ENCODE results near the gene RAD9A. TPM values are rescaled to one million over a fixed set of nuclear protein-coding genes. Genes with fewer than 3 reads are reported as not detected.
A peak's percentile ranks its signal among the peaks of the same experiment; 100 is the strongest.

The RAD9A gene
- total and polyA plus RNA-seq, 9 of the 15 experiments (the other 6 are each of a cell fraction or from before 2014, with no cell fraction given) = 1.4 to 41.2 (median 16.1) TPM

DNA sequence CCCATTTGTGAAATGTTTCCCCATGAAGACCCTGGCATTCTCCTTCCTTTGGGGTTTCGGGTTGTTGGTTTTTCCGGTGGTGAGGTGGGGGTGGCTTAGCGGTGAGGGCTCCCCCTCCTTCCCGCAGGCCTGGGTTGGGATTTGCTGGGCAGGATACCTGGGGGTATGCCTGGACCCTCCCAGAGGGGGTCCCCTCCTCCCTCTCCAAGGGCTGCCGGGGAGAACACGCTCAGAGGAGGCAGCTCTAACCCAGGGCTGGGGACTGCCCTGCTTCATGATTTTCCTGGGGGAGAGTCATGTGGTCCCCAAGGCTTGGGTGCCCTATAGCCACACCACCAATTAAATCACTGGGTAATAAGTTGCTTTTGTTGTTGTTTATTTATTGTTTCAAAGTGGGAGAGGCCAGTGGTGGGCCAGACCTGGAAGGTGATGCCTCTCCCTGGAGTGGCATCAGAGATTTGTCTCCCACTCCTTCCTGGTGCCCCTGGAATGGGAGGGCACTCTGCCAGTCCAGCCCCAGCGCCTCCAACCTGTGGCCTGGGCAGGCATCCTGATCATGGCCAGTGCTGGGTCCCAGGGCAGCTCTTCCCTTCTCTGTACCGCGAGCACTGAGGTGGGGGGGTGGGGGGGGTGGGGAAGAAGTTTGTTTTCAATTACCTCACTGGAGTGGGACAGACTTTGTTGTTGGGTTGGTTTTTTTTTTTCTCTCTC lies 17.1 kb upstream of the RAD9A start (continued):
- TF ChIP-seq, protein P1, sequence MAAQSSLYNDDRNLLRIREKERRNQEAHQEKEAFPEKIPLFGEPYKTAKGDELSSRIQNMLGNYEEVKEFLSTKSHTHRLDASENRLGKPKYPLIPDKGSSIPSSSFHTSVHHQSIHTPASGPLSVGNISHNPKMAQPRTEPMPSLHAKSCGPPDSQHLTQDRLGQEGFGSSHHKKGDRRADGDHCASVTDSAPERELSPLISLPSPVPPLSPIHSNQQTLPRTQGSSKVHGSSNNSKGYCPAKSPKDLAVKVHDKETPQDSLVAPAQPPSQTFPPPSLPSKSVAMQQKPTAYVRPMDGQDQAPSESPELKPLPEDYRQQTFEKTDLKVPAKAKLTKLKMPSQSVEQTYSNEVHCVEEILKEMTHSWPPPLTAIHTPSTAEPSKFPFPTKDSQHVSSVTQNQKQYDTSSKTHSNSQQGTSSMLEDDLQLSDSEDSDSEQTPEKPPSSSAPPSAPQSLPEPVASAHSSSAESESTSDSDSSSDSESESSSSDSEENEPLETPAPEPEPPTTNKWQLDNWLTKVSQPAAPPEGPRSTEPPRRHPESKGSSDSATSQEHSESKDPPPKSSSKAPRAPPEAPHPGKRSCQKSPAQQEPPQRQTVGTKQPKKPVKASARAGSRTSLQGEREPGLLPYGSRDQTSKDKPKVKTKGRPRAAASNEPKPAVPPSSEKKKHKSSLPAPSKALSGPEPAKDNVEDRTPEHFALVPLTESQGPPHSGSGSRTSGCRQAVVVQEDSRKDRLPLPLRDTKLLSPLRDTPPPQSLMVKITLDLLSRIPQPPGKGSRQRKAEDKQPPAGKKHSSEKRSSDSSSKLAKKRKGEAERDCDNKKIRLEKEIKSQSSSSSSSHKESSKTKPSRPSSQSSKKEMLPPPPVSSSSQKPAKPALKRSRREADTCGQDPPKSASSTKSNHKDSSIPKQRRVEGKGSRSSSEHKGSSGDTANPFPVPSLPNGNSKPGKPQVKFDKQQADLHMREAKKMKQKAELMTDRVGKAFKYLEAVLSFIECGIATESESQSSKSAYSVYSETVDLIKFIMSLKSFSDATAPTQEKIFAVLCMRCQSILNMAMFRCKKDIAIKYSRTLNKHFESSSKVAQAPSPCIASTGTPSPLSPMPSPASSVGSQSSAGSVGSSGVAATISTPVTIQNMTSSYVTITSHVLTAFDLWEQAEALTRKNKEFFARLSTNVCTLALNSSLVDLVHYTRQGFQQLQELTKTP (IDR thresholded peaks at IDR 0.05; ENCODE audit: low read depth in 1 of 2, partially characterized antibody in 2 of 2) = peak in 1 of 2 experiments; percentile 13
- TF ChIP-seq MBD2 (IDR thresholded peaks at IDR 0.05; ENCODE audit: borderline replicate concordance, low read depth) (peak; percentile 10; the same call in 1 of the 2 replicates), CREB3 (tag; conservative IDR thresholded peaks at IDR 0.05; ENCODE audit: low read depth) (0 out of 2 replicates have a peak, but pooled peaks have one; percentile 6), ZNF134 (CRISPR knock-in tag; conservative IDR thresholded peaks at IDR 0.05) (0 out of 2 replicates have a peak, but pooled peaks have one; percentile 11), TARDBP (IDR thresholded peaks at IDR 0.05) (no peak), ATF1 (CRISPR knock-in tag; IDR thresholded peaks at IDR 0.05) (no peak), ATF1 (tag; IDR thresholded peaks at IDR 0.05) (0 out of 2 replicates have a peak, but pooled peaks have one; percentile 2), ZNF316 (IDR thresholded peaks at IDR 0.05) (no peak)
